ENCODE data around the gene UPF3A. TPM values are rescaled to one million over a fixed set of nuclear protein-coding genes. Genes with fewer than 3 reads are reported as not detected.
A peak's percentile ranks its signal among the peaks of the same experiment; 100 is the strongest.
"Not testable (repeated sequence)": the region's sequence is repeated elsewhere in the genome, so short reads cannot be mapped to it uniquely, and the experiment has no call there.

UPF3A gene
- polyA plus RNA-seq (ENCODE audit: insufficient read length in 4 of 4), result 100 to 1,000 TPM in 2 of 4 donors, 10 to 100 TPM in 2; 90.6 to 162 (median 109) TPM

GRCh38 chr13:114281351-114282040 is at the start of gene UPF3A:
Gene UPF3A, plus strand, starts transcription at chr13:114281601. Its CDS starts 39 bp downstream, at chr13:114281640.
- peak; percentile 83 to 94 (median 86) for DNase-seq (ENCODE audit: low read depth in 4 of 4, low spot score in 3 of 4)

- no peak for DNase-seq (ENCODE audit: low read depth in 4 of 4, low spot score in 3 of 4)
Measured at GRCh38 chr13:114231886-114232285, 49.5 kb upstream of the UPF3A start.

GRCh38 chr13:114234266-114234644 is 47.1 kb upstream of the UPF3A start:
- DNase-seq (ENCODE audit: low read depth in 4 of 4, low spot score in 3 of 4), result no peak

GRCh38 chr13:114234645-114235421 is 46.6 kb upstream of the UPF3A start, which contains the start of gene CDC16:
Gene CDC16, plus strand, starts transcription at chr13:114234897. Its CDS starts 188 bp downstream, at chr13:114235085.
- DNase-seq (ENCODE audit: low read depth in 4 of 4, low spot score in 3 of 4), result peak; percentile 61 to 88 (median 78)

- no peak for DNase-seq (ENCODE audit: low read depth in 4 of 4, low spot score in 3 of 4)
Measured at GRCh38 chr13:114235697-114236096, 45.7 kb upstream of the UPF3A start.

- DNase-seq (ENCODE audit: low read depth in 4 of 4, low spot score in 3 of 4), result no peak
Measured at GRCh38 chr13:114236227-114236626, 45.2 kb upstream of the UPF3A start.

- no peak for DNase-seq (ENCODE audit: low read depth in 4 of 4, low spot score in 3 of 4)
Measured at GRCh38 chr13:114237415-114238112, 43.8 kb upstream of the UPF3A start.

GRCh38 chr13:114241918-114242317 is 39.5 kb upstream of the UPF3A start:
- no peak for DNase-seq (ENCODE audit: low read depth in 4 of 4, low spot score in 3 of 4)

GRCh38 chr13:114243971-114244370 is 37.4 kb upstream of the UPF3A start:
- DNase-seq (ENCODE audit: low read depth in 4 of 4, low spot score in 3 of 4), result no peak

GRCh38 chr13:114244637-114245036 is 36.8 kb upstream of the UPF3A start:
- DNase-seq (ENCODE audit: low read depth in 4 of 4, low spot score in 3 of 4), result no peak

- no peak for DNase-seq (ENCODE audit: low read depth in 4 of 4, low spot score in 3 of 4)
Measured at GRCh38 chr13:114248011-114248410, 33.4 kb upstream of the UPF3A start.

GRCh38 chr13:114249077-114249476 is 32.3 kb upstream of the UPF3A start:
- DNase-seq (ENCODE audit: low read depth in 4 of 4, low spot score in 3 of 4), result no peak

GRCh38 chr13:114251639-114252440 is 29.6 kb upstream of the UPF3A start:
- DNase-seq (ENCODE audit: low read depth in 4 of 4, low spot score in 3 of 4), result not testable (repeated sequence)

GRCh38 chr13:114256547-114256946 is 24.9 kb upstream of the UPF3A start:
- DNase-seq (ENCODE audit: low read depth in 4 of 4, low spot score in 3 of 4), result no peak

- DNase-seq (ENCODE audit: low read depth in 4 of 4, low spot score in 3 of 4), result no peak
Measured at GRCh38 chr13:114257014-114257413, 24.4 kb upstream of the UPF3A start.

GRCh38 chr13:114258589-114258988 is 22.8 kb upstream of the UPF3A start:
- DNase-seq (ENCODE audit: low read depth in 4 of 4, low spot score in 3 of 4), result no peak

GRCh38 chr13:114259374-114259773 is 22.0 kb upstream of the UPF3A start:
- no peak for DNase-seq (ENCODE audit: low read depth in 4 of 4, low spot score in 3 of 4)

GRCh38 chr13:114259974-114260373 is 21.4 kb upstream of the UPF3A start:
- DNase-seq (ENCODE audit: low read depth in 4 of 4, low spot score in 3 of 4), result no peak

- no peak for DNase-seq (ENCODE audit: low read depth in 4 of 4, low spot score in 3 of 4)
Measured at GRCh38 chr13:114260814-114261213, 20.6 kb upstream of the UPF3A start.

GRCh38 chr13:114261328-114261965 is 20.0 kb upstream of the UPF3A start:
- no peak for DNase-seq (ENCODE audit: low read depth in 4 of 4, low spot score in 3 of 4)

All from left renal pelvis (tissue), 4 donors.